GM13977 (cell line): ENCODE data around the gene LMTK3.

Experiments
- DNase-seq: peaks from one replicate; pipeline ENCODE4 v3.0.0; 2012; ENCODE audit warnings: low spot score
- CTCF ChIP-seq: IDR thresholded peaks from 2 replicates; pipeline ENCODE4 v1.5.1; 2012; ENCODE audit warnings: mild to moderate bottlenecking, control low read depth; ENCODE audit not compliant: insufficient read depth; ENCODE audit errors: extremely low read depth, missing control alignments
- in situ Hi-C: fragments of 300-500 bp; cut with MboI; formaldehyde crosslinking; loops from one replicate; pipeline ENCODE4 v1.12.0; 2022; ENCODE audit warnings: low sequenced_read_pairs, low pct_unique_long_range_greater_than_20kb, mixed read lengths, inconsistent platforms; ENCODE audit not compliant: unreplicated experiment

LMTK3 gene

GRCh38 chr19:48556163-48556562 is 44.5 kb upstream of the LMTK3 start:
- no peak for TF ChIP-seq CTCF
- in situ Hi-C loops, result no loop called here
- no peak for DNase-seq

- in situ Hi-C loops, result no loop called here
- TF ChIP-seq CTCF, result no peak
- DNase-seq, result no peak
These were observed 42.9 kb upstream of the LMTK3 start for GRCh38 chr19:48554385-48555091.

GRCh38 chr19:48553676-48554384 is 42.2 kb upstream of the LMTK3 start:
- no peak for DNase-seq
- TF ChIP-seq CTCF, result no peak
- in situ Hi-C loops, result no loop called here

GRCh38 chr19:48552406-48553322 is 41.0 kb upstream of the LMTK3 start:
- peak; percentile 26 for DNase-seq
- no peak for TF ChIP-seq CTCF
- in situ Hi-C loops, result no loop called here

- no peak for TF ChIP-seq CTCF
- DNase-seq, result no peak
- in situ Hi-C loops, result no loop called here
These were observed 40.0 kb upstream of the LMTK3 start, which contains the start of gene SULT2B1 for GRCh38 chr19:48551437-48552302. Gene SULT2B1, plus strand, starts transcription at chr19:48552172. Its CDS starts 81 bp downstream, at chr19:48552253.
